GM12864 (cell line): Measurements from ENCODE around the gene SMAD7.

Experiments
- DNase-seq: peaks from one replicate; pipeline ENCODE4 v3.0.0-alpha.2; 2011; ENCODE audit warnings: low read depth
- H3K4me3 ChIP-seq: 2 replicates; pipeline ENCODE4 v1.5.1; 2011; ENCODE audit warnings: mild to moderate bottlenecking, low read depth, low read length, control low read depth
- CTCF ChIP-seq: IDR thresholded peaks from 2 replicates; pipeline ENCODE4 v1.5.1; 2011; ENCODE audit warnings: low read depth, mild to moderate bottlenecking, moderate library complexity, low read length, control low read depth, inconsistent platforms; ENCODE audit errors: missing control alignments

Gene SMAD7

GRCh38 chr18:48958951-48959350 lies 8.2 kb upstream of the SMAD7 start:
- H3K4me3 ChIP-seq, result no peak overlapping the region
- no peak for DNase-seq
- no peak for TF ChIP-seq CTCF

GRCh38 chr18:48957616-48958015 lies 6.9 kb upstream of the SMAD7 start:
- no peak for TF ChIP-seq CTCF
- no peak overlapping the region for H3K4me3 ChIP-seq
- no peak for DNase-seq

GRCh38 chr18:48957136-48957535 lies 6.4 kb upstream of the SMAD7 start:
- no peak for DNase-seq
- TF ChIP-seq CTCF, result no peak
- H3K4me3 ChIP-seq, result no peak overlapping the region

- H3K4me3 ChIP-seq, result no peak overlapping the region
- no peak for TF ChIP-seq CTCF
- DNase-seq, result no peak
Observed at GRCh38 chr18:48956356-48956755, 5.6 kb upstream of the SMAD7 start.

GRCh38 chr18:48955830-48956261 lies 5.1 kb upstream of the SMAD7 start:
- no peak for DNase-seq
- H3K4me3 ChIP-seq, result no peak overlapping the region
- TF ChIP-seq CTCF, result no peak

- DNase-seq, result no peak
- no peak overlapping the region for H3K4me3 ChIP-seq
- no peak for TF ChIP-seq CTCF
Observed at GRCh38 chr18:48954886-48955819, 4.4 kb upstream of the SMAD7 start.

GRCh38 chr18:48953104-48953706 lies 2.4 kb upstream of the SMAD7 start:
- peak overlapping the region; percentile 67 for H3K4me3 ChIP-seq
- DNase-seq, result no peak
- no peak for TF ChIP-seq CTCF
